SK-N-MC (cell line): ENCODE measurements around the gene OR56B4.

ENCODE experiments used
- DNase-seq: peaks from one replicate; pipeline ENCODE4 v3.0.0-alpha.2; 2011; ENCODE audit warnings: low read depth, low spot score
- H3K27ac ChIP-seq: fragments of 200-600 bp; sonication (generic); 2 replicates; pipeline ENCODE4 v1.5.1; 2016; ENCODE audit warnings: mixed run types
- H3K36me3 ChIP-seq: fragments of 200-600 bp; sonication (generic); 2 replicates; pipeline ENCODE4 v1.6.1; 2017; ENCODE audit warnings: antibody characterized with exemption, low read length, mixed read lengths; ENCODE audit not compliant: insufficient read depth
- H3K4me3 ChIP-seq: fragments of 200-600 bp; sonication (generic); 2 replicates; pipeline ENCODE4 v1.5.1; 2016
- H3K9ac ChIP-seq: fragments of 200-600 bp; sonication (generic); 2 replicates; pipeline ENCODE4 v1.8.0; 2017; ENCODE audit warnings: mixed run types, mixed read lengths; ENCODE audit not compliant: insufficient read length
- H3K9me3 ChIP-seq: fragments of 200-600 bp; sonication (generic); 2 replicates; pipeline ENCODE4 v1.6.1; 2017; ENCODE audit warnings: low read depth, mild to moderate bottlenecking, antibody characterized with exemption, low read length, moderate library complexity, mixed read lengths
- EZH2 ChIP-seq: fragments of 200-600 bp; sonication (generic); IDR thresholded peaks from one replicate; pipeline ENCODE4 v1.6.1; 2017; ENCODE audit warnings: antibody characterized with exemption
- FOXP2 ChIP-seq: optimal IDR thresholded peaks from 2 replicates; pipeline ENCODE3; 2011; ENCODE audit warnings: mild to moderate bottlenecking, moderate library complexity; ENCODE audit not compliant: insufficient read depth; ENCODE audit errors: extremely low read length, control extremely low read depth
- POLR2AphosphoS5 ChIP-seq: IDR thresholded peaks from 2 replicates; pipeline ENCODE4 v1.6.1; 2012; ENCODE audit warnings: mild to moderate bottlenecking, low read depth, low read length, borderline replicate concordance

Gene OR56B4

DNA sequence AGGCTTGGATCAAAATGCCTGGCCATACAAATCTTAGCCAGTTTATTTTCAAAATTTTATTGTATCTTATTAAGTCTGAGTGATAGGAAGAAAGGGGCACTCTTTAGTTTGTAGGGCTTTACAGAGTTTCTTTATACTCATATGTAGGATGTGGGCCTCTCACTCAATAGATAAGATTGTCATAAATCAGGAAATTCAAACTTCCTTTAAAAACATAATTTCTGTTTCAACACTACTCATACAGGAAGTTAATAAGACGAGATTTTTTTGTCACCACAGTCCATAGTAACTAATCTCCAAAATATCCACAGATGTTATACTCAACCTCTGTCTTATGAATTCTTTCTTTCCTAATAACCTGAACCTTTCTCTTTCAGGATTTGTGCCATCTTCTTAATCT is 13.3 kb upstream of the OR56B4 start:
- DNase-seq: no peak
- Histone ChIP-seq H3K9me3 (no peaks in the 10 kb centered on the region), H3K4me3 (no peak overlapping the region), H3K27ac (no peak overlapping the region), H3K36me3 (no peaks in the 10 kb centered on the region), H3K9ac (no peak overlapping the region)
- no peak for TF ChIP-seq FOXP2
- no peak for TF ChIP-seq EZH2
- no peak for TF ChIP-seq POLR2AphosphoS5

DNA sequence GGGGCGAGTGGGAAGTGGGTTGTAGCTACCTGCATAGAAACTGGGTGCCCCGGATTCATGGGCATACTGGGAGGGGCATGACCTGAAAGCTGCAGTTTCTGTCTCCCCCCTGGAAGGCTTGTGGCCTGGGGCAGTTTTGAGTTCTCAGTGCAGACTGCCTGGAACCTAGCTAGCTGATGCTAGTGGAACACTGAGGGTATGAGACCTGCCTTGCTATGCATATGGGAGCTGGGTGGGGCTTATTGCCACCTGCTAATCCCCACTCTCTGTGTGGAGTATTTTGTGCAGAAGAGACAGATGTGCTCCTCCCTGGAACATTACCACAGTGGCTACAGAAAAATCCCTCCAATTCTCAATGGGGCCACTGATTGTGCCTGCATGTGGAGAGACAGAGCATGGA is 11.7 kb upstream of the OR56B4 start:
- H3K27ac ChIP-seq: no peak overlapping the region
- TF ChIP-seq POLR2AphosphoS5 (no peak), EZH2 (no peak), FOXP2 (no peak)

DNA sequence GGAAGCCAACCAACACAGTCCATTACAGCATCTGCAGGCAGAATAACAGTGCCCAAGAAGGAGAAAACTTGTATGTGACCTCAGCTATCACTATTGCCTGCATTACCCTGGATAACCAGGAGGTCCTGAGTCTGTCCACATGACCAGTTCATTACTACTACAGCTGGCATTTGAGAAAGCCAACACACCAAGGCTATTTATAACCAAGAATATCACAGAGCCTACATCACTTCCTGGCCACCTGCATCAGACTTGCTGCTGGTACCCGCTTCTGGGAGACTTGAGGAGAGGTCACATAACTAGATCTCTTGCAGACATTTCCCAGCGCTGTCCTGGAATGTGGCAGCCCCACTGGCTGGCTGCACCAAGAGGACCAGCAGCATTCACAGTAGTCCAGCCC is 11.1 kb upstream of the OR56B4 start:
- Histone ChIP-seq H3K27ac (no peak overlapping the region), H3K9me3 (no peaks in the 10 kb centered on the region), H3K36me3 (no peaks in the 10 kb centered on the region), H3K4me3 (no peak overlapping the region), H3K9ac (no peak overlapping the region)
- TF ChIP-seq EZH2 (no peak), FOXP2 (no peak), POLR2AphosphoS5 (no peak)
- no peak for DNase-seq

More for the DNA sequence above, 11.7 kb upstream of the OR56B4 start:
- no peak for DNase-seq
- H3K4me3 ChIP-seq: no peak overlapping the region
- no peak overlapping the region for H3K9ac ChIP-seq
- H3K9me3 ChIP-seq: no peaks in the 10 kb centered on the region
- H3K36me3 ChIP-seq: no peaks in the 10 kb centered on the region

DNA sequence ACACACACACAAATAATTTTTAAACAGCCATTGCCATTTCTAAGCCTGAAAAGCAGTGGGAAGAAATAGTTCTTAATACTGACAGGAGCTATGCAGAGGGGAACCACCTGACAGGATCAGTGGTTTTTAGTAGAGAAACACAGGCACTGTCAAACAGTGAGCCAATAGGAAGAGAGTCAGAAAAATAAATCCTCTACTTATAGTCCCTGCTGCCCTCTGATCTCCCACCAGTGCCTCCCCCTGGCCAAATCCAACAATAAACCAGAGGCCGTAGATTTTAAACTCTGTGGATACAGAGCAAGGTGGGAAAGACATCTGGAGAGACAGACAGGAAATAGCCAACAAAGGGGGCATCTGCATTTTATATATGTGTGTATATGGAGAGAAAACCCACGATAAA is 7.9 kb upstream of the OR56B4 start:
- TF ChIP-seq POLR2AphosphoS5 (no peak), EZH2 (no peak), FOXP2 (no peak)
- H3K4me3 ChIP-seq: no peak overlapping the region
- no peak for DNase-seq
- H3K9ac ChIP-seq: no peak overlapping the region
- H3K27ac ChIP-seq: no peak overlapping the region
- H3K9me3 ChIP-seq: no peaks in the 10 kb centered on the region
- no peaks in the 10 kb centered on the region for H3K36me3 ChIP-seq

DNA sequence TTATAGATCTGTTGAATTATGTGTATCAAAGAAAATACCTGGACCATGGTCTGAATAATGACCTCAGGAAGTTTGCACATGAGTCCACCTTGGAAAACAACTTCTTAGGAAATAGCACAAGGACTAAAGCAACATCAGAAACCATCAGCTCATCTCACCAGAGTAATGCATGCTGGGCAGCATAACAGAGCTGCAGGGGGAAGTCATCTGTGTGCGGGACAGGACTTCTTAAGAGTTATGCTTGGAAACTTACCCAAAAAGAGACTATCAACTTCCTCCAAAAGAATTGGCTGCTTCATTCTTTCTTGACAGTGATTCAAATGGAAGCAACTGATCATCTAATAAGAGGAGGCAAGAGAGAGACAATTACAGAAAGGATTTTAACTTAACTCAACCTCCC is 2.5 kb downstream of the OR56B4 start:
- no peak for TF ChIP-seq EZH2
- no peak for TF ChIP-seq POLR2AphosphoS5
- no peak for TF ChIP-seq FOXP2
- H3K9ac ChIP-seq: no peak overlapping the region
- H3K36me3 ChIP-seq: no peaks in the 10 kb centered on the region
- no peak for DNase-seq
- no peak overlapping the region for H3K27ac ChIP-seq
- no peak overlapping the region for H3K4me3 ChIP-seq
- no peaks in the 10 kb centered on the region for H3K9me3 ChIP-seq

DNA sequence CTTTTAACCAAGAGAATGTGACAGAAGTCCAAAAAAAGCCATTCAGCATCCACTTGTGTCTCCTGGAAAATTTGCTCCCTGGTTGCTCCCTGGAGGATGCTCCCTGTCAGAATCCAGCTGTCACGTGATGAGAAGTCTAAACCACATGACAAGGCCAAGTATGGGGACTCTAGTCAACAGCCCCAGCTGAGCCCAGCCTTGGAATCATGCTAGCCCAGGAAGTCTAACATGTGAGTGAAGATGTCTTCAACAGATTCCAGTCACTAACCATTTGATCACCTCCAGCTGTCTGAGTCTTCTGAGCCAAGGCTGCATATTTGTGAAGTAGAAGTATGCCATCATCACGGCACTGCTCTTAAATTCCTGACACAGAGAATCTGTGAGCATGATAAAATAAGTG is 4.2 kb downstream of the OR56B4 start:
- H3K9me3 ChIP-seq: no peaks in the 10 kb centered on the region
- no peak for DNase-seq
- no peaks in the 10 kb centered on the region for H3K36me3 ChIP-seq
- TF ChIP-seq FOXP2 (no peak), EZH2 (no peak), POLR2AphosphoS5 (no peak)
- no peak overlapping the region for H3K9ac ChIP-seq
- H3K4me3 ChIP-seq: no peak overlapping the region
- no peak overlapping the region for H3K27ac ChIP-seq

DNA sequence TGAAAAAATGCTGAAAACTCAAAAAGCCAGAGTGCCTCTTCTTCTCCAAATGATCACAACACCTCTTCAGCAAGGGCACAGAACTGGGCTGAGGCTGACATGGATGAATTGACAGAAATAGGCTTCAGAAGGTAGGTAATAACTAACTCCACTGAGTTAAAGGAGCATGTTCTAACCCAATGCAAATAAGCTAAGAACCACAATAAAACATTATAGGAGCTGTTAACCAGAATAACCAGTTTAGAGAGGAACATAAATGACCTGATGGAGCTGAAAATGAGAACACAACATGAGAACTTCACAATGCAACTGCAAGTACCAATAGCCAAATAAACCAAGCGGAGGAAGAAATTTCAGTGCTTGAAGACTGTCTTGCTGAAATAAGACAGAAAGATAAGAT is 9.2 kb downstream of the OR56B4 start:
- H3K9ac ChIP-seq: no peak overlapping the region
- H3K36me3 ChIP-seq: no peaks in the 10 kb centered on the region
- no peaks in the 10 kb centered on the region for H3K9me3 ChIP-seq
- H3K4me3 ChIP-seq: no peak overlapping the region
- DNase-seq: no peak
- no peak overlapping the region for H3K27ac ChIP-seq
- no peak for TF ChIP-seq EZH2
- no peak for TF ChIP-seq FOXP2
- TF ChIP-seq POLR2AphosphoS5: no peak

DNA sequence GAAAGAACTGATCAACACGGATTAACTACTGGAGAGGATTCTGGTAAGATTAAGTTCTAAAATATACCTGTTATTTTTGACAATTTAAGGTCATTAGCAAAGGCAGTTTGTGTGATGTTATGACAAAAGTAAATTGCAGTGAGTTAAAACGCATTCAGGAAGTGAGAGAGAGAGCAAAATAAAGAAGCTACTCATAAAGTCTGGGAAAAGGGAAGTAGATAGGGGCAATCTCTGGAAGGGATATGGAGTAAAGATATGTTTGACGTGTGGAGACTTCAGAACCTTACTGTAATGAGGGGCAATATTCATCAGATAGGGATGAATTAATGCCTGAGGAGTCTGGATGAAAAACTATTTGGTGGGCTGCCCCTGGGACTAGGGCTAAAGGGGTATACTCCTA is 16.8 kb downstream of the OR56B4 start:
- TF ChIP-seq POLR2AphosphoS5: no peak
- TF ChIP-seq FOXP2: no peak
- no peak for TF ChIP-seq EZH2
- H3K27ac ChIP-seq: no peak overlapping the region
- H3K9ac ChIP-seq: no peak overlapping the region
- no peaks in the 10 kb centered on the region for H3K9me3 ChIP-seq
- no peak overlapping the region for H3K4me3 ChIP-seq
- no peak for DNase-seq
- no peaks in the 10 kb centered on the region for H3K36me3 ChIP-seq

DNA sequence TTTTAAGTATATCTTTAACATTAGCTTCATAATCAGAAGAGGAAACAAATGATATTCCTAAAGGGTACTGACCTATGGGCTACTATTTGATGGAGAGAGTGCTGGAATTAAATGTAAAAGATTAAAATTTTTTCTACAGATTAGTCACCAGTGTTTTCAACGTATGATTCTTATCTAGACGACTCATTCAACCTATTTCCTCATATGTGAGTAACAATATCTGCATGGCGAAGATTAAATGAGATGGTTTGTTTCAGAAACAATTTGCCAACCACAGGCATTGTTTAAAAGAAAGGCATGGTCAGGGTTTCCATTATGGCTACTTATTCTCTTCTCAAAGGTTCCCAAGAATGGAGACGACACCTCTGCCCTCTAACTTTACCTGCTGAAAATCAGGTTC is 20.4 kb downstream of the OR56B4 start:
- Histone ChIP-seq H3K27ac (no peak overlapping the region), H3K4me3 (no peak overlapping the region), H3K36me3 (no peaks in the 10 kb centered on the region), H3K9me3 (no peaks in the 10 kb centered on the region), H3K9ac (no peak overlapping the region)
- no peak for DNase-seq
- no peak for TF ChIP-seq EZH2
- TF ChIP-seq FOXP2: no peak

DNA sequence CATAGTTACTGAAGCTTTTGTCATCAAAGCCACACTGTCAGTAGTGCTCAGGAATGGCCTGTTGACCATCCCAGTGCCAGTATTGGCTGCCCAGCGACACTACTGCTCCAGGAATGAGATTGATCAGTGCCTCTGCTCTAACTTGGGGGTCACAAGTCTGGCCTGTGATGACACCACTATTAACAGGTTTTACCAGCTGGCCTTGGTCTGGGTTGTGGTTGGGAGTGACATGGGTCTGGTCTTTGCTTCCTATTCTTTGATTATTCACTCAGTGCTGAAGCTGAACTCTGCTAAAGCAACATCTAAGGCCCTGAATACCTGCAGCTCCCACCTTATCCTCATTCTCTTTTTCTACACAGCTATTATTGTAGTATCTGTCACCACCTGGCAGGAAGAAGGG is 21.5 kb downstream of the OR56B4 start:
- no peak for DNase-seq
- Histone ChIP-seq H3K9me3 (no peaks in the 10 kb centered on the region), H3K27ac (no peak overlapping the region), H3K4me3 (no peak overlapping the region), H3K36me3 (no peaks in the 10 kb centered on the region), H3K9ac (no peak overlapping the region)
- TF ChIP-seq POLR2AphosphoS5 (no peak), FOXP2 (no peak), EZH2 (no peak)
